ENCODE results near the gene PDX1.

Gene PDX1

DNA sequence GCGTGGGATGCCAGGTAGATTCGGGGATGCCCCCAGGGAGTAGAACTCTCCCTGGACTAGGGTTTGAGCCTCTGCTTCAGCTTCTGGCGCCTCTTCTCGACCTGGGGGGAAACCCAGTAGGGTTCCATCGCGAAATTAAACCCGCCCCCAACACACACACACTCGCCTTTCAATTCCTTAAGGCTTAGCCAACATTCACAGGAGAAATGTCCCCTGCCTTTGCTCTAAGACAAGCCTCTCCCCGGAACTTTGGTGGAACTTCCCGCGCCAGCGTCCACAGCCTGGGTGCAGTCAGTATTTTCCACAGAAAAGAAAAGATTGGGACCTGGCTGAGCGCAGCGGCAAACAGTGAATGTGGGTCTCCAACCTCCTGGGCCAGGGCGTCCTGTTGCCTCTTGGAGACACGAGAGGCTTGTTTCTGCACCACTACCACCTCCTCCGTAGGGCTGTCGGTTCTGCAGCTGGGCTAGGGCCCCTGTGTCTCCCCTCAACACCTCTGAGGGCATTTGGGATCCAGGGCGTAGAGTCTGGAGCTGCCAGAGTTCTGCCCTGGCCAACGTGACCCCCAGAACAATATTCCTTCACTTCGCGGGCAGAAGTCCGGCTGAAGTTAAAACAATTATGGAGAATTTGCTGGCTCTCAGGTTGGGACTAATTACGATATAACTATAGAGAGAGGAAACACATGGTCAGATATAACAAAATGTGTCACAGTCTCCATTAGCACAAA is 3.2 kb downstream of the PDX1 start:
- DNase-seq (ENCODE audit: low spot score): no peak

DNA sequence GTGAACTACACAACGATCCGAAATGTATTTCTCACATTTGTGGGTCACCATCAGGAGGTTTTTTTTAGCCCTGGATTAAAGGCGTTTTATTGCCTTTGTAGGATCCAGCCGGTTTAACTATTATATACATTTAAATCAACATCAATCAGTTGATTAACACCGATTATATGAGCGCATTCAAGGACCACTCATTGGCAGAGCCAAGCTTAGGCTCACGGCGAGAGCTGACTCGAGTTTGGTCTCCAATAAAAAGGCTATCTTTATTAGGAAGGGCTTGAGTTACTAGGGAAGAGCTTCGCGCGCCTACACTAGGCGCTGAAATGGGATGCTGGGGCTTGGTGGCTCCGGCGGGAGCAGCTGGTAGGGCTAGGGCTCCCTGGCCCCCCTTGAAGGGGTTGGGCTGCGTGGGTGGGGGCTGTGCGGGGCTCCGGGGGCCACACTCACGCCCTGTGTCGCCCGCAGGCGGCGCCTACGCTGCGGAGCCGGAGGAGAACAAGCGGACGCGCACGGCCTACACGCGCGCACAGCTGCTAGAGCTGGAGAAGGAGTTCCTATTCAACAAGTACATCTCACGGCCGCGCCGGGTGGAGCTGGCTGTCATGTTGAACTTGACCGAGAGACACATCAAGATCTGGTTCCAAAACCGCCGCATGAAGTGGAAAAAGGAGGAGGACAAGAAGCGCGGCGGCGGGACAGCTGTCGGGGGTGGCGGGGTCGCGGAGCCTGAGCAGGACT is 4.2 kb downstream of the PDX1 start:
- DNase-seq (ENCODE audit: low spot score): peak; percentile 43

DNA sequence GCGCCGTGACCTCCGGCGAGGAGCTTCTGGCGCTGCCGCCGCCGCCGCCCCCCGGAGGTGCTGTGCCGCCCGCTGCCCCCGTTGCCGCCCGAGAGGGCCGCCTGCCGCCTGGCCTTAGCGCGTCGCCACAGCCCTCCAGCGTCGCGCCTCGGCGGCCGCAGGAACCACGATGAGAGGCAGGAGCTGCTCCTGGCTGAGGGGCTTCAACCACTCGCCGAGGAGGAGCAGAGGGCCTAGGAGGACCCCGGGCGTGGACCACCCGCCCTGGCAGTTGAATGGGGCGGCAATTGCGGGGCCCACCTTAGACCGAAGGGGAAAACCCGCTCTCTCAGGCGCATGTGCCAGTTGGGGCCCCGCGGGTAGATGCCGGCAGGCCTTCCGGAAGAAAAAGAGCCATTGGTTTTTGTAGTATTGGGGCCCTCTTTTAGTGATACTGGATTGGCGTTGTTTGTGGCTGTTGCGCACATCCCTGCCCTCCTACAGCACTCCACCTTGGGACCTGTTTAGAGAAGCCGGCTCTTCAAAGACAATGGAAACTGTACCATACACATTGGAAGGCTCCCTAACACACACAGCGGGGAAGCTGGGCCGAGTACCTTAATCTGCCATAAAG is 4.8 kb downstream of the PDX1 start:
- DNase-seq (ENCODE audit: low spot score): no peak

DNA sequence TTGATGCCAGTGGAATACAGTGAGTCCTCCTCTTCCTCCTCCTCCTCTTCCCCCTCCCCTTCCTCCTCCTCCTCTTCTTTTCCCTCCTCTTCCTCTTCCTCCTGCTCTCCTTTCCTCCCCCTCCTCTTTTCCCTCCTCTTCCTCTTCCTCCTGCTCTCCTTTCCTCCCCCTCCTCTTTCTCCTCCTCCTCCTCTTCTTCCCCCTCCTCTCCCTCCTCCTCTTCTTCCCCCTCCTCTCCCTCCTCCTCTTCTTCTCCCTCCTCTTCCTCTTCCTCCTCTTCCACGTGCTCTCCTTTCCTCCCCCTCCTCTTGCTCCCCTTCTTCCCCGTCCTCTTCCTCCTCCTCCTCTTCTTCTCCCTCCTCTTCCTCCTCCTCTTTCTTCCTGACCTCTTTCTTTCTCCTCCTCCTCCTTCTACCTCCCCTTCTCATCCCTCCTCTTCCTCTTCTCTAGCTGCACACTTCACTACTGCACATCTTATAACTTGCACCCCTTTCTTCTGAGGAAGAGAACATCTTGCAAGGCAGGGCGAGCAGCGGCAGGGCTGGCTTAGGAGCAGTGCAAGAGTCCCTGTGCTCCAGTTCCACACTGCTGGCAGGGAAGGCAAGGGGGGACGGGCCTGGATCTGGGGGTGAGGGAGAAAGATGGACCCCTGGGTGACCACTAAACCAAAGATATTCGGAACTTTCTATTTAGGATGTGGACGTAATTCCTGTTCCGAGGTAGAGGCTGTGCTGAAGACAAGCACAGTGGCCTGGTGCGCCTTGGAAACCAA is 5.6 kb downstream of the PDX1 start:
- DNase-seq (ENCODE audit: low spot score): no peak

DNA sequence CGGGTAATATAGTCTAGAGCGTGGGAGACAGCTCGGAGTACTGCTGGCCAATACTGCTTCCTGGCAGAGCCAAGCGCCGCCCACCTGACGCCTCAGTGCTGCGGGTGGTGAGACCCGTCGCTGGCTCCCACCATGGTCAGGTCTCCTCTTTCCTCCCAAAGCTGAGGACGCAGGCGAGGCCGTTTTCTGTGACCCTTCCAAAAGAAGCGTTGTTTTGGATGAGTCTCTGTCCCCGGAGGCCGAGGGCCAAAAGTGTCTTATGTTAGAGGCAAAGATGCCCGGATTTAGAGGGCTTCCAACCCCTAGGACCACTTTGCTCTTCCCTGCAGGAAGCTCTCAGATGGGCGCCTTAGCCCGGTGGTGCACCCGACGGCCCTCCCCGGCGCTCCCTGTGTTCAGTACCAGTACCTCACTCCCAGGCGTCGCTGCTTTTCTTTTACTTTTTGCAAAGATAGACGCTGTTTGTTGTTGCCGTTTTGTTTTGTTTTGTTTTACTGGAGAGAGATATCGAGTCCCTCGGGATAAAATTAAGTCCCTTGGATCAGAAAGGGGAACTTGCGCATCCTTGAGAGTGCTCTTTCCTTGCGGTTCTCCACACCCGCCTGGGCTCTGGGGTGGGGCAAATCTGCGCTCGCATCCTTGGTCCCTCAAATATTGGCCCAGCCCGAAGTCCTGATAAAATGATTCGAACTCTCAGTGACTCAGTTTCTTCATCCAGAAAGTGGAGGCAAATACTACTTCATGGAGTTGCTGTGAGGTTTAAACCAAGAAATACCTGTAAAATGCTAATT is 7.0 kb downstream of the PDX1 start:
- DNase-seq (ENCODE audit: low spot score): no peak

DNA sequence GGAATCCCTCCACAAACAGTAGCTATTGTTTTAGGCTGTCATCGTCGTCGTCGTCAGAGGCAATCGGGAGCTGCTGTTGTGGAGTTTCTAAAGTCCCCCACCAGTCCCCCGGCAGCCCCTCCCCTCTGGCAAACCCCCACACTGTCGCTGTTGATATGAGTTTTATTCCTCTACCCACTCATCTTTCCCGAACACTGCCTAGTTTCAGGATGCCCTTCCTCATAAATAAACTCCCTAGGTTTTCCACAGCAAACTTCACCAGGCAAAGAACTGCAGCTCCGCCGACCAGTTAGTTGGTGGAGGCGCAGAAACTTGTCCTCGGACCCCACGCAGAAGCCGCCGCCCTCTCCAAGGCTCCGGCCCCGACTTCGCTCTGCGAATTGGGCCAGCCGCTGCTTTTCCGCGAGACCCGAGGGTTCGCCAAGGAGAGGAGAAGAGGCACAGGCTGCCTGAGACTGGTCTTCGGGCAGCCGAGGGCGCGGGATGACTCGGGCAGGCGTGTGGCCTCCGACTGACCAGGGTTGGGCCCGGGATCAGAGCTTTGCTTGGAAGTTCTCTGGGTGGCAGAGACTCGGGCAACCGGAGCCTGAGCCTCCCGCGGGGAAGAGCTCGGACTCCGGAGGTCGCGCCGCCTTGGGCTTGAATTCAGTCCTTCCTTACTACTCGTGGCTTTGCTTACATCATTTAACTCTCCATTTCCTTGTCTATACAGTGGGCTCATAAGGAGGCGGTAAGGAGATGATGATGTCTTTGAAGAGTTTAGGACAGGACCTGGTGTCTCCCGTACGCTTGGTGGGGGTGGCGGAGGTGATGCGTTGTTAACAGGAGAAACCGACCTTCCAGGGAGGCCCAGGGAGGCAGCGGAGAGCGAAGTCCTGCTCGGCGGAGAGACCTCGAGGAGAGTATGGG is 7.9 kb downstream of the PDX1 start:
- no peak for DNase-seq (ENCODE audit: low spot score)

DNA sequence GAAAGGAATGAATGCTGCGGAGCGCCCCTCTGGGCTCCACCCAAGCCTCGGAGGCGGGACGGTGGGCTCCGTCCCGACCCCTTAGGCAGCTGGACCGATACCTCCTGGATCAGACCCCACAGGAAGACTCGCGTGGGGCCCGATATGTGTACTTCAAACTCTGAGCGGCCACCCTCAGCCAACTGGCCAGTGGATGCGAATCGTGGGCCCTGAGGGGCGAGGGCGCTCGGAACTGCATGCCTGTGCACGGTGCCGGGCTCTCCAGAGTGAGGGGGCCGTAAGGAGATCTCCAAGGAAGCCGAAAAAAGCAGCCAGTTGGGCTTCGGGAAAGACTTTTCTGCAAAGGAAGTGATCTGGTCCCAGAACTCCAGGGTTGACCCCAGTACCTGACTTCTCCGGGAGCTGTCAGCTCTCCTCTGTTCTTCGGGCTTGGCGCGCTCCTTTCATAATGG is 8.6 kb downstream of the PDX1 start:
- DNase-seq (ENCODE audit: low spot score): no peak

DNA sequence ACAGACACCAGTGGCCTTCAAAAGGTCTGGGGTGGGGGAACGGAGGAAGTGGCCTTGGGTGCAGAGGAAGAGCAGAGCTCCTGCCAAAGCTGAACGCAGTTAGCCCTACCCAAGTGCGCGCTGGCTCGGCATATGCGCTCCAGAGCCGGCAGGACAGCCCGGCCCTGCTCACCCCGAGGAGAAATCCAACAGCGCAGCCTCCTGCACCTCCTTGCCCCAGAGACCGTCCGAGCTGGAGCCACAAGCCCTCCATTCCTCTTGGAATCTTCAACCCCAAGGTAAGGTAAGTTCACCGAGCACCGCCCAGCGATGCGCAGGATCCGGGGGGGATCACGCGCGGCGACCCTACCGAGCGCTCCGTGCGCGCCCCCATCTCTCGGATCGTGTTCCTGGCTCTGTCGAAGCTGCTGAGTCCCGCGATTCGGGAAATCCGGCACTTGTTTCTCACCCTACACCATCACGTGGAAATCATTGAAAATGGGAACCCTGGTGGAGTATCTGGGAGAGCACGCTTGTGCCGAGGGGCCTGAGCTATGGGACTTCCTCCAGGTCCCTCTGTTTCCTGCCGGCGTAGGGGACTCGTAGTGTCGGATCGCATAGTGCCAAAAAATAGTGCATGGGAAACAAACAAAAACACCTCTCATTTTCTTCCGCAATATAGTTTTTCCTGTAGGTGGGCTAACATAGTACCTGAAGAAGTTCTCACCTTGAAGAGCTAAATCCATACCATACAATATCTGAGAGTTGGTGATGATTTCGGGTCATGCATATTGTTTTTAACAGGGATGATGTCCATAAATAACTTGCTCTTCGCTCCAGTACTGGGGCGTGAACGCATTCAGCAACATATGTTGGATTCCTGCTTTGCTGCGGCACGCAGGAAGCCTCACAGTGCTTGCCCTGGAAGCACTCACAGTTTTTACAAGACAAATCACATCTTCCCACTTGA is 9.3 kb downstream of the PDX1 start:
- no peak for DNase-seq (ENCODE audit: low spot score)

DNA sequence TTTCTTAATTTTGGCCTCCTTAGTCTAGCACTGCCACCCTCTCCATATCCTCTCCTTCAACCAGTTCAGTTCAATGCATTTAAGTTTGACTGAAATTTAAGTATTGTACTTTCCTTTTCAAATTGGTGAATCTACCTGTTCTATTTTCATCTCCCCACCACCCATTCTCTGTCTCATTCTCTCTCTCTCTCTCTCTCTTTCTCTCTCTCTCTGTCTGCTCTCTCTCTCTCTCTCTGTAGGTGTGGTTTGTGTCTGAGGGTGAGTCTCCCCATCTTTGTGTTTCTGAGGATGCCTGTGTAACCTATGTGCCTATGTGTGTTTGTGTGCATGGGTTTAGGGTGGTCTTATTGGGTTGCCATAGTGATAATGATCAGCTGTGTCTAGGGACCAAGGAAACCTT is 10.1 kb downstream of the PDX1 start:
- DNase-seq (ENCODE audit: low spot score): no peak

DNA sequence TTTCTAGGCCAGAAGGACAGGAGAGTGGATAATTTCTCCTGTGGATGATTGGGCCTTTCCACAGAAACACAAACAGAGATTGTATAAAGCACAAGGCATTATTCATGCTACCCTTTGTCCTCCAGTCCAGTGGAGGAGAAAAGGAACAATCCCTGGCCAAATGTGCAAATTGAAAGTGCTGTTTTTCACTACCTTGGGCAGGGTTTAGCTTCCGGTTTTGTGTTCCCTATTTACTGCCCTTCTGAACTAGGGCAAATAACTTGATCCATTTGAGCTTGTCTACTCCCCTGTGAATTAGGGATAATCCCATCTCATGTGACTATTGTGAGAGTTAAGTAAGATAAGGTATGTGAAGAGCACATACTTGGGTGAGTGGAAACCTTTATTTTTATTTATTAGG is 13.3 kb downstream of the PDX1 start:
- no peak for DNase-seq (ENCODE audit: low spot score)

DNA sequence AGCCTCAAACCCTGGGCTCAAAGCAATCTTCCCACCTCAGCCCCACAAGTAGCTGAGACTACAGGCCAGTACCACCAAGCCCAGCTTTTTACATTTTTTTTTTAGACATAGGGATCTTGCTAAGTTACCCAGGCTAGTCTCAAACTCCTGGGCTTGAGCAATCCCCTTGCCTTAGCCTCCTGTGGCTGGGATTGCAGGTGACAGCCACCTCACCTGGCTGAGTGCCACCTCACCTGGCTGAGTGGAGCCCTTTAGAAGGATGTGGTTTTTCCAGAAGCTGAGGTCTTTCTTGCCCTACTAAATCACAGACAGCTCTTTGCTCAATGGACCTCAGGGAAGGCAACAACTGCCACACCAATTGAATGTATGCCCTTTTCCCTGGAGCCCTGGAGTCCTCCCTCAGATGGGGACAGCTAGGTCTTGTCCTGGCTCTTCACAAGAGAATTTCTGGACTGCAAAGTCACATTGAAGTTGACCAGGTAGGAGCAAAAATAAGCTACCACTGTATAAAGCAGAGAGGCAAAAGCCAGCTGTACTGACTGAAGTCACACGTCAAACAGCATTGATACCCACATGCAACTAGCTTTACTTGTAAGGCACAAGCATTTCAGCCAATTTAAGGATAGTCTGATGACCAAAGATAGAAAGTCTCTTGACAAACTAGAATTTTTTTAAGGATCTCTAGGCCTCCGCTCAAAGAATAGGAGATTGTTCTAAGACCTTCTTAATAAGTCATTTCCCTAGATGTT is 14.0 kb downstream of the PDX1 start:
- DNase-seq (ENCODE audit: low spot score): no peak

DNA sequence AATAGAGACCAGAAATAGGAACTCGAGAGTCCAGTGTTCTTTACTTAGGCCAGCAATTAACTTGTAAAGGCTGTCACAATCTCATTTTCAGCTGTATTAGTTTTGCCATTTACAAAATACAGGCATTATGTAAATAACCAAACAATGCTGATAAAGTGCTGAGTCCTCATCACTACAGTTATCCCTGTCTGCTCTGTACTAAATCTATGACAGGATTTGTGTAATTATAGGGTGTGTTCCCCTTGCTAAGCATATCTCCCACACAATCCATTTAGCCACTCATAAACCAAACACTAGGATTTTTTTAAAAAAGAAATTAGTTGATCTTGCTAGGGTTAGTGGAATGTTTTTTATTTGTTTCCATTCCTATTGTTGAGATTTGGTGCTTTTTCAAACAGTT is 23.2 kb downstream of the PDX1 start:
- no peak for DNase-seq (ENCODE audit: low spot score)

DNA sequence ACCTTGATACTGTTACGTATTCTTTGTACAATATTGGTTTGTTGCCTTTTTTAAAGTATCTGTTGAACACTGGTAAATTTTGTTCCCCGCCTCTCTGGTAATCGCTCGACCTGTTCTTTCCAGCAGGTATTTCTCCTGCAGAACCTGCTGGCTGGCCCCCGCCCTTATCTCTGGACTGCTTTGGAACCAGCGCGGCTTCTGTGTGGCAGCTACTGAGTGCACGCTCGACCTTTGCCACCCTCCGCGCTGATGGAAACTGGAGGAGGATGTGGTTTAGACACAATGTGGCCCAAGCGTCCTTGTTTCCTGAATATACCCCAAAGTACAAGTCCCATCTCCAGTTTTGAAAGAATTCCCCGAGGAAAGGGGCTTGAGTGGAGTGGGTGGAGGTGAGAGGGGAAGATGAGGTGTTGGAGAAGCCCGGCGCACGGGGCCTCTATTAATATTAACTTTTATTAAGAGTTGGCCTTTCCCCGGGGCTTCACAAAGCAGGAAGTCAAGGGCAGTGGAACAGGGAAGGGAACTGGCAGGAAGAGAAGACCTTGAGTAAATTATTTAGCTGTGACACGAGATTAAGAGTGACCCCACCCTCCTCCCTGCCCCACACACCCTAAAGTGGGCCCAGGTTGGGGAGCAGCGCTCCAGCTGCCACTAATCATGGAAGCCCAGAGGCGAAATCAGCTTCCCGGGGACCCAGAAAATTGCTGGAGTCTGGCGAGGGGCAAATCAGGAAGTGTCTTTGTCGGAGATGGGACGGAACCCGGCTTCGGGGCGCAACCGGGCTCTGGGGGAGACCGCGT is 33.3 kb downstream of the PDX1 start:
- DNase-seq (ENCODE audit: low spot score): no peak

DNA sequence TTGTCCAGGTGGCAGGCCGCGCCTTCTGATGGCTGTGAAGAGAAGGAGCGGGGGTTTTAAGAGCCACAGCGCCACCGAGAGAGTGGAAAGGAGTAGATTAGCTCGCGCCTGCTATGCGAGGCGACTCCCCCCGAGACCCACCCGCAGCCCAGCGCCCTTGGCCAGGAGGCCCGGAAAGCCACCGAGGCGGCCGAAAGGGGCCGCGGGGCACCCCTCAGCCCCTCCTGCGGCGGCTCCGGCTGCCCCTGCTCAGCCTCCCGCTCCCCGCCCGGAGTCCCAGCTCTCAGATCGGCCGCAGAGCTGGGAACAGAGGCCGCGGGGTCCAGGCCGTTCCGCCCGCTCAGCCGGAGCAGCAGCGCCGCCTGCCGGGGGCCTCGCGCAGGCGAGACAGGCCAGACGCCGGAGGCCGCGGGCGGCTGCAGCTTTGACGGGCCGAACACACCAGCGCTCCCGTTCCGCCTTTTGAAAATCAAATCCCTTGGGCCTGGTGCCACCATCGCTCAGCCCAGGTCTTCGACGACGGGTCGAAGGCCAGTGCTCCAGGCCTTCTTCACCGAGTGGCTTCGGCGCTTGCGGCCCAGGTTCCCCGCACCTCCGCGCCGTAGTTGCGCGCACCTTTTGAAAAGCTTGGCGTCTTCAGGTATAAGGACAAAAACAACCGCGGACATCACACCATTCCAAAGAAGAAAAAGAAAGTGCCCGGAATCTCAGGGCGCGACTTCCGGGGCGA is 34.0 kb downstream of the PDX1 start:
- peak; percentile 91 for DNase-seq (ENCODE audit: low spot score)

DNA sequence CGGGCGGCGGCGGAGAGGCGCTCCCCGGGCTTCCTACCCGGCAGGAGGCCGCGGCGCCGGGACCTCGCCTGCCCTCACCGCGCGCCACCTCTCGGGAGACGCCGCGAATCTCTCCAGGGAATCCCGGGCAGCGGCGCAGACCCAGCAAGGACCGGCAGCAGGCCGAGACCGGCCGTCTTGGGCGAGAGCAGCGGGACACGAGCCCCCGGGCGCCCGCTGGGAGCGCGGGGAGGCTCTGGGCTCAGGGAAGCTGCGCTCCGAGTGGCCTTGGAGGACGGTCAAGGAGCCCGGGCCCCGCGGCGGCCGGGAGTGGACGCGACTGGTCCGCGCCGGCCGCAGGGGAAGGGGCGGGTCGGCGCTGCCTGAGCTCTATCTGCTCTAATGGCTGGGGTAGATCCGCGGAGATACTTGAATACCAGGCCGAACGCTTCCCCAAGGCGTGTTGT is 34.6 kb downstream of the PDX1 start:
- DNase-seq (ENCODE audit: low spot score): no peak

DNA sequence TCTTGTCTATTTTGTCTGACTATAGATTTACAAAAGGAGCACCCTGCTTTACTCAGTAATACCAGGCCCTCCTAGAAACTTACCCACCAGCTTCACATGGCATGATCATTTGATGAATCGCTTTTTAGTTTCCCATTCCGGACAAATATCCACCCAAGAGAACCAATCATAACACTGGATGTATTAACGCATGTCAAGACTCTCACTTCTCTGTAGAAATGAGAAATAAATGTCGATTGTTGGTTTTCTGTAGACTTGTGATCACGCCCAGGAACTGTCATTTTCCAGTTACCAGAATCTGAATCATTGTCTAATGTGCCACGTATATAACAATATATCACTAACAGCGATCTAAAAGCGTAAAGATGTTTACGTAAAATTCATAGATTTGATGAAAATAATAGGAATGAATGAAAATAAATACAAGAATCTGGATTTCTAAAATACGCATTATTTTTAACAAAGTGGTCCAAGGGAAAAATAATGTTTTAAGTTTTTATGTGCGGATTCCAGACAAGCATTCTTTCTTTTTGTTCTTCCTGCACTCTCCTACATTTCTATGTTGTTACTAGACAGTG is 35.3 kb downstream of the PDX1 start:
- no peak for DNase-seq (ENCODE audit: low spot score)
